ENCODE data around the gene EFNA2.

EFNA2 gene

GRCh38 chr19:1256646-1257474 lies 28.8 kb upstream of the EFNA2 start:
- 94% methylated on average over 45 of the region's 46 CpGs for WGBS
- Histone ChIP-seq H3K4me3 (ENCODE audit: low read length) (no peak overlapping the region), H3K27ac (ENCODE audit: low read depth, low read length) (no peak overlapping the region), H3K36me3 (ENCODE audit: insufficient read depth, low read length) (peaks cover 59% of the 10 kb centered on the region), H3K27me3 (ENCODE audit: insufficient read depth, low read length) (no peaks in the 10 kb centered on the region), H3K4me1 (ENCODE audit: insufficient read depth, low read length) (peaks cover 10% of the 10 kb centered on the region), H3K9ac (ENCODE audit: low read depth, low read length) (no peak overlapping the region), H3K9me3 (ENCODE audit: insufficient read depth, low read depth, low read length) (no peaks in the 10 kb centered on the region)

GRCh38 chr19:1257475-1258162 lies 28.1 kb upstream of the EFNA2 start:
- H3K9ac ChIP-seq (ENCODE audit: low read depth, low read length), result no peak overlapping the region
- peaks cover 53% of the 10 kb centered on the region for H3K36me3 ChIP-seq (ENCODE audit: insufficient read depth, low read length)
- H3K27me3 ChIP-seq (ENCODE audit: insufficient read depth, low read length), result no peaks in the 10 kb centered on the region
- peaks cover 12% of the 10 kb centered on the region for H3K4me1 ChIP-seq (ENCODE audit: insufficient read depth, low read length)
- no peaks in the 10 kb centered on the region for H3K9me3 ChIP-seq (ENCODE audit: insufficient read depth, low read depth, low read length)
- H3K27ac ChIP-seq (ENCODE audit: low read depth, low read length), result peak overlapping the region; percentile 58; the same call in 1 of the 2 replicates
- 89% methylated on average over 22 of the region's 23 CpGs for WGBS
- H3K4me3 ChIP-seq (ENCODE audit: low read length), result no peak overlapping the region

- peaks cover 17% of the 10 kb centered on the region for H3K4me1 ChIP-seq (ENCODE audit: insufficient read depth, low read length)
- H3K9ac ChIP-seq (ENCODE audit: low read depth, low read length), result no peak overlapping the region
- H3K27ac ChIP-seq (ENCODE audit: low read depth, low read length), result peak overlapping the region; percentile 58; the same call in 1 of the 2 replicates
Observed at GRCh38 chr19:1258163-1258492, 27.5 kb upstream of the EFNA2 start.

GRCh38 chr19:1258707-1259205 lies 26.9 kb upstream of the EFNA2 start:
- H3K4me1 ChIP-seq (ENCODE audit: insufficient read depth, low read length), result peaks cover 20% of the 10 kb centered on the region
- peaks cover 46% of the 10 kb centered on the region for H3K36me3 ChIP-seq (ENCODE audit: insufficient read depth, low read length)
- H3K9ac ChIP-seq (ENCODE audit: low read depth, low read length), result no peak overlapping the region
- H3K4me3 ChIP-seq (ENCODE audit: low read length), result no peak overlapping the region
- H3K9me3 ChIP-seq (ENCODE audit: insufficient read depth, low read depth, low read length), result no peaks in the 10 kb centered on the region
- WGBS, result 68% methylated on average over 13 of the region's 15 CpGs
- peak overlapping the region; percentile 89; the same call in 1 of the 2 replicates for H3K27ac ChIP-seq (ENCODE audit: low read depth, low read length)
- no peaks in the 10 kb centered on the region for H3K27me3 ChIP-seq (ENCODE audit: insufficient read depth, low read length)

More at GRCh38 chr19:1258163-1258492, 27.5 kb upstream of the EFNA2 start:
- WGBS, result 73% methylated on average over 8 of the region's 8 CpGs
- Histone ChIP-seq H3K9me3 (ENCODE audit: insufficient read depth, low read depth, low read length) (no peaks in the 10 kb centered on the region), H3K4me3 (ENCODE audit: low read length) (no peak overlapping the region), H3K27me3 (ENCODE audit: insufficient read depth, low read length) (no peaks in the 10 kb centered on the region), H3K36me3 (ENCODE audit: insufficient read depth, low read length) (peaks cover 52% of the 10 kb centered on the region)

GRCh38 chr19:1259206-1259875 lies 26.3 kb upstream of the EFNA2 start:
- Histone ChIP-seq H3K36me3 (ENCODE audit: insufficient read depth, low read length) (peaks cover 42% of the 10 kb centered on the region), H3K9ac (ENCODE audit: low read depth, low read length) (no peak overlapping the region), H3K9me3 (ENCODE audit: insufficient read depth, low read depth, low read length) (no peaks in the 10 kb centered on the region), H3K4me1 (ENCODE audit: insufficient read depth, low read length) (peaks cover 20% of the 10 kb centered on the region), H3K4me3 (ENCODE audit: low read length) (no peak overlapping the region), H3K27ac (ENCODE audit: low read depth, low read length) (peak overlapping the region; percentile 89; the same call in 1 of the 2 replicates), H3K27me3 (ENCODE audit: insufficient read depth, low read length) (no peaks in the 10 kb centered on the region)
- 26% methylated on average over 17 of the region's 17 CpGs for WGBS

GRCh38 chr19:1259876-1260748 lies 25.6 kb upstream of the EFNA2 start:
- Histone ChIP-seq H3K27ac (ENCODE audit: low read depth, low read length) (peak overlapping the region; percentile 89), H3K36me3 (ENCODE audit: insufficient read depth, low read length) (peaks cover 38% of the 10 kb centered on the region), H3K4me3 (ENCODE audit: low read length) (peak overlapping the region; percentile 32), H3K27me3 (ENCODE audit: insufficient read depth, low read length) (no peaks in the 10 kb centered on the region), H3K9me3 (ENCODE audit: insufficient read depth, low read depth, low read length) (no peaks in the 10 kb centered on the region), H3K9ac (ENCODE audit: low read depth, low read length) (no peak overlapping the region), H3K4me1 (ENCODE audit: insufficient read depth, low read length) (peaks cover 28% of the 10 kb centered on the region)
- WGBS, result 17% methylated on average over 33 of the region's 33 CpGs

- H3K9me3 ChIP-seq (ENCODE audit: insufficient read depth, low read depth, low read length), result no peaks in the 10 kb centered on the region
- under 1% methylated on average over 83 of the region's 83 CpGs for WGBS
- peaks cover 30% of the 10 kb centered on the region for H3K4me1 ChIP-seq (ENCODE audit: insufficient read depth, low read length)
- peak overlapping the region; percentile 89 for H3K27ac ChIP-seq (ENCODE audit: low read depth, low read length)
- peaks cover 30% of the 10 kb centered on the region for H3K36me3 ChIP-seq (ENCODE audit: insufficient read depth, low read length)
- H3K9ac ChIP-seq (ENCODE audit: low read depth, low read length), result peak overlapping the region; percentile 72
- no peaks in the 10 kb centered on the region for H3K27me3 ChIP-seq (ENCODE audit: insufficient read depth, low read length)
- H3K4me3 ChIP-seq (ENCODE audit: low read length), result peak overlapping the region; percentile 89
Observed at GRCh38 chr19:1260749-1261537, 24.7 kb upstream of the EFNA2 start.

- 14% methylated on average over 14 of the region's 14 CpGs for WGBS
- H3K9ac ChIP-seq (ENCODE audit: low read depth, low read length), result peak overlapping the region; percentile 72
- H3K27me3 ChIP-seq (ENCODE audit: insufficient read depth, low read length), result no peaks in the 10 kb centered on the region
- H3K36me3 ChIP-seq (ENCODE audit: insufficient read depth, low read length), result peaks cover 26% of the 10 kb centered on the region
- peak overlapping the region; percentile 89 for H3K27ac ChIP-seq (ENCODE audit: low read depth, low read length)
- peaks cover 30% of the 10 kb centered on the region for H3K4me1 ChIP-seq (ENCODE audit: insufficient read depth, low read length)
- peak overlapping the region; percentile 89 for H3K4me3 ChIP-seq (ENCODE audit: low read length)
- no peaks in the 10 kb centered on the region for H3K9me3 ChIP-seq (ENCODE audit: insufficient read depth, low read depth, low read length)
Observed at GRCh38 chr19:1261538-1261797, 24.2 kb upstream of the EFNA2 start.

- H3K36me3 ChIP-seq (ENCODE audit: insufficient read depth, low read length), result peaks cover 21% of the 10 kb centered on the region
- peak overlapping the region; percentile 89 for H3K4me3 ChIP-seq (ENCODE audit: low read length)
- 36% methylated on average over 27 of the region's 28 CpGs for WGBS
- peak overlapping the region; percentile 89 for H3K27ac ChIP-seq (ENCODE audit: low read depth, low read length)
- peaks cover under 1% of the 10 kb centered on the region for H3K27me3 ChIP-seq (ENCODE audit: insufficient read depth, low read length)
- peaks cover 30% of the 10 kb centered on the region for H3K4me1 ChIP-seq (ENCODE audit: insufficient read depth, low read length)
- H3K9me3 ChIP-seq (ENCODE audit: insufficient read depth, low read depth, low read length), result no peaks in the 10 kb centered on the region
- H3K9ac ChIP-seq (ENCODE audit: low read depth, low read length), result peak overlapping the region; percentile 72
Observed at GRCh38 chr19:1261798-1262622, 23.7 kb upstream of the EFNA2 start.

Measured in HUES64 (cell line).